ENCODE data around the gene MRPS9. TPM values are rescaled to one million over a fixed set of nuclear protein-coding genes. Genes with fewer than 3 reads are reported as not detected.

MRPS9 gene
- total and polyA plus RNA-seq, 2 experiments from 2014 or later, result 64.7 to 78.9 TPM

DNA sequence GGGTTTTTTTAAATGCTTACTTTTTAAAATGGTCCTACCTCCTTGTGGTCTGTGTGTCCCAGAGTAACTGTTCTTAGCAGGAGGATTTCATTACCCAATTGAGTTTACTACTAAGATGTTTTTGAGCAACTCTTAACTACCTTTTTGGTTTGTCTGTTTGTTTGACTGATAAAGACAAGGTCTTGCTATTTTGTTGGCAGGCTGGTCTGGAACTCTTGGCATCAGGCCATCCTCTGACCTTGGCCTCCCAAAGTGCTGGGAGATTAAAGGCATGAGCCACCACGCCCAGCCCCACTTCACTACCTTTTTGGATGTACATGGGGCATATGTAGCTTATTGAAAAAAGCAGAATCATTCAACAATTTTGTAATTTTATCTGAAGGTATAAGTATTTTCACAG is 14.9 kb downstream of the MRPS9 start:
- no peak overlapping the region for H3K4me3 Mint-ChIP-seq
- no peak for TF ChIP-seq CREB1 (CRISPR knock-in tag; IDR thresholded peaks at IDR 0.05; ENCODE audit: low read depth)
- TF ChIP-seq STAT1 (IDR thresholded peaks at IDR 0.05; ENCODE audit: unreplicated experiment), result no peak
- TF ChIP-seq, protein P1, sequence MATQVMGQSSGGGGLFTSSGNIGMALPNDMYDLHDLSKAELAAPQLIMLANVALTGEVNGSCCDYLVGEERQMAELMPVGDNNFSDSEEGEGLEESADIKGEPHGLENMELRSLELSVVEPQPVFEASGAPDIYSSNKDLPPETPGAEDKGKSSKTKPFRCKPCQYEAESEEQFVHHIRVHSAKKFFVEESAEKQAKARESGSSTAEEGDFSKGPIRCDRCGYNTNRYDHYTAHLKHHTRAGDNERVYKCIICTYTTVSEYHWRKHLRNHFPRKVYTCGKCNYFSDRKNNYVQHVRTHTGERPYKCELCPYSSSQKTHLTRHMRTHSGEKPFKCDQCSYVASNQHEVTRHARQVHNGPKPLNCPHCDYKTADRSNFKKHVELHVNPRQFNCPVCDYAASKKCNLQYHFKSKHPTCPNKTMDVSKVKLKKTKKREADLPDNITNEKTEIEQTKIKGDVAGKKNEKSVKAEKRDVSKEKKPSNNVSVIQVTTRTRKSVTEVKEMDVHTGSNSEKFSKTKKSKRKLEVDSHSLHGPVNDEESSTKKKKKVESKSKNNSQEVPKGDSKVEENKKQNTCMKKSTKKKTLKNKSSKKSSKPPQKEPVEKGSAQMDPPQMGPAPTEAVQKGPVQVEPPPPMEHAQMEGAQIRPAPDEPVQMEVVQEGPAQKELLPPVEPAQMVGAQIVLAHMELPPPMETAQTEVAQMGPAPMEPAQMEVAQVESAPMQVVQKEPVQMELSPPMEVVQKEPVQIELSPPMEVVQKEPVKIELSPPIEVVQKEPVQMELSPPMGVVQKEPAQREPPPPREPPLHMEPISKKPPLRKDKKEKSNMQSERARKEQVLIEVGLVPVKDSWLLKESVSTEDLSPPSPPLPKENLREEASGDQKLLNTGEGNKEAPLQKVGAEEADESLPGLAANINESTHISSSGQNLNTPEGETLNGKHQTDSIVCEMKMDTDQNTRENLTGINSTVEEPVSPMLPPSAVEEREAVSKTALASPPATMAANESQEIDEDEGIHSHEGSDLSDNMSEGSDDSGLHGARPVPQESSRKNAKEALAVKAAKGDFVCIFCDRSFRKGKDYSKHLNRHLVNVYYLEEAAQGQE (IDR thresholded peaks at IDR 0.05; ENCODE audit: unreplicated experiment), result no peak
- no peak overlapping the region for H3K4me3 ChIP-seq
- H3K27ac ChIP-seq (ENCODE audit: low read depth), result no peak overlapping the region
- no peaks in the 10 kb centered on the region for H3F3A ChIP-seq (replicated peaks; ENCODE audit: low read depth)
- H3K9me2 ChIP-seq (ENCODE audit: insufficient read depth), result no peaks in the 10 kb centered on the region
- no peaks in the 10 kb centered on the region for H4K20me1 ChIP-seq (replicated peaks; ENCODE audit: insufficient read depth)
- H3K4me1 ChIP-seq (ENCODE audit: insufficient read depth), result no peaks in the 10 kb centered on the region
- no peak for DNase-seq (ENCODE audit: low spot score)
- peaks cover 4% of the 10 kb centered on the region; the same call in 2 of the 3 replicates for H3K4me1 Mint-ChIP-seq
- H3K27me3 ChIP-seq (ENCODE audit: insufficient read depth), result no peaks in the 10 kb centered on the region
- peaks cover 41% of the 10 kb centered on the region for H3K36me3 Mint-ChIP-seq (ENCODE audit: low read depth)
- peaks cover 63% of the 10 kb centered on the region for H3K79me2 ChIP-seq (replicated peaks; ENCODE audit: insufficient read depth)
- no peak overlapping the region for H3K4me2 ChIP-seq
- H3K27ac Mint-ChIP-seq, result 0 out of 2 replicates have a peak overlapping the region, but pooled peaks have one; percentile 4
- H2AFZ ChIP-seq, result no peak overlapping the region
- H3K9me3 Mint-ChIP-seq, result peaks cover 10% of the 10 kb centered on the region; the same call in 2 of the 3 replicates
- no peak for ATAC-seq
- H3K27me3 Mint-ChIP-seq (ENCODE audit: insufficient read depth, low read depth, poor library complexity), result no peaks in the 10 kb centered on the region
- peaks cover 4% of the 10 kb centered on the region; the same call in 1 of the 2 replicates for H3K36me3 ChIP-seq (ENCODE audit: insufficient read depth)

DNA sequence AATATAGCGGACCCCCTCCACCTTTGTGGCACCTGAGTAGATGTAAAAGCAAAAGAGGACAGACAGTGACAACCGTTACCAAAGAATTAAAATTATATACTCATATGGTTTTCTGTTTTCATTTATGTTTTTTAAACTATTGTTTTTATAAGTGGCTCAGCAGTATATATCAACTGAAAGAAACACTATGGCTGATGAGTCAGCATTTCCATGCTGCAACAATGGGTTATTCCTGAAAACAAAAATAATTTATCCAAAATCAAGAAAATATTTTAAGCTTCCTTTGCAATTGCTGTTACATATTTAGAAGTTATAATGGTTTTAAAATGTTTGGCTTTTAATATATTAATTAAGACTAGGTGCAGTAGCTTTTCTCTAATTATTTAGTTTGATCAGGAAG is 17.7 kb downstream of the MRPS9 start:
- no peak for ATAC-seq
- H3K9me2 ChIP-seq (ENCODE audit: insufficient read depth), result no peaks in the 10 kb centered on the region
- TF ChIP-seq, protein P2, sequence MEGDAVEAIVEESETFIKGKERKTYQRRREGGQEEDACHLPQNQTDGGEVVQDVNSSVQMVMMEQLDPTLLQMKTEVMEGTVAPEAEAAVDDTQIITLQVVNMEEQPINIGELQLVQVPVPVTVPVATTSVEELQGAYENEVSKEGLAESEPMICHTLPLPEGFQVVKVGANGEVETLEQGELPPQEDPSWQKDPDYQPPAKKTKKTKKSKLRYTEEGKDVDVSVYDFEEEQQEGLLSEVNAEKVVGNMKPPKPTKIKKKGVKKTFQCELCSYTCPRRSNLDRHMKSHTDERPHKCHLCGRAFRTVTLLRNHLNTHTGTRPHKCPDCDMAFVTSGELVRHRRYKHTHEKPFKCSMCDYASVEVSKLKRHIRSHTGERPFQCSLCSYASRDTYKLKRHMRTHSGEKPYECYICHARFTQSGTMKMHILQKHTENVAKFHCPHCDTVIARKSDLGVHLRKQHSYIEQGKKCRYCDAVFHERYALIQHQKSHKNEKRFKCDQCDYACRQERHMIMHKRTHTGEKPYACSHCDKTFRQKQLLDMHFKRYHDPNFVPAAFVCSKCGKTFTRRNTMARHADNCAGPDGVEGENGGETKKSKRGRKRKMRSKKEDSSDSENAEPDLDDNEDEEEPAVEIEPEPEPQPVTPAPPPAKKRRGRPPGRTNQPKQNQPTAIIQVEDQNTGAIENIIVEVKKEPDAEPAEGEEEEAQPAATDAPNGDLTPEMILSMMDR (conservative IDR thresholded peaks at IDR 0.05; ENCODE audit: low read depth in 2 of 2), result no peak
- no peaks in the 10 kb centered on the region for H4K20me1 ChIP-seq (replicated peaks; ENCODE audit: insufficient read depth)
- H3K4me2 ChIP-seq, result no peak overlapping the region
- H3K27ac ChIP-seq (ENCODE audit: low read depth), result no peak overlapping the region
- H3K36me3 Mint-ChIP-seq (ENCODE audit: low read depth), result peaks cover 28% of the 10 kb centered on the region
- H3K27ac Mint-ChIP-seq, result peak overlapping the region; percentile 68; the same call in 1 of the 2 replicates
- no peak overlapping the region for H3K4me3 Mint-ChIP-seq
- H3K9me3 Mint-ChIP-seq, result peaks cover 10% of the 10 kb centered on the region; the same call in 2 of the 3 replicates
- peaks cover 4% of the 10 kb centered on the region; the same call in 1 of the 2 replicates for H3K36me3 ChIP-seq (ENCODE audit: insufficient read depth)
- H3F3A ChIP-seq (replicated peaks; ENCODE audit: low read depth), result no peaks in the 10 kb centered on the region
- no peak overlapping the region for H3K4me3 ChIP-seq
- peaks cover 6% of the 10 kb centered on the region; the same call in 2 of the 3 replicates for H3K4me1 Mint-ChIP-seq
- H3K4me1 ChIP-seq (ENCODE audit: insufficient read depth), result no peaks in the 10 kb centered on the region
- no peak for DNase-seq (ENCODE audit: low spot score)
- H3K79me2 ChIP-seq (replicated peaks; ENCODE audit: insufficient read depth), result peaks cover 85% of the 10 kb centered on the region
- no peaks in the 10 kb centered on the region for H3K27me3 ChIP-seq (ENCODE audit: insufficient read depth)
- H3K27me3 Mint-ChIP-seq (ENCODE audit: insufficient read depth, low read depth, poor library complexity), result no peaks in the 10 kb centered on the region
- no peak overlapping the region for H2AFZ ChIP-seq

Data from GM23338 (cell line).